ENCODE data around the gene STRN4.
"Not testable (repeated sequence)": the region's sequence is repeated elsewhere in the genome, so short reads cannot be mapped to it uniquely, and the experiment has no call there.

The STRN4 gene

DNA sequence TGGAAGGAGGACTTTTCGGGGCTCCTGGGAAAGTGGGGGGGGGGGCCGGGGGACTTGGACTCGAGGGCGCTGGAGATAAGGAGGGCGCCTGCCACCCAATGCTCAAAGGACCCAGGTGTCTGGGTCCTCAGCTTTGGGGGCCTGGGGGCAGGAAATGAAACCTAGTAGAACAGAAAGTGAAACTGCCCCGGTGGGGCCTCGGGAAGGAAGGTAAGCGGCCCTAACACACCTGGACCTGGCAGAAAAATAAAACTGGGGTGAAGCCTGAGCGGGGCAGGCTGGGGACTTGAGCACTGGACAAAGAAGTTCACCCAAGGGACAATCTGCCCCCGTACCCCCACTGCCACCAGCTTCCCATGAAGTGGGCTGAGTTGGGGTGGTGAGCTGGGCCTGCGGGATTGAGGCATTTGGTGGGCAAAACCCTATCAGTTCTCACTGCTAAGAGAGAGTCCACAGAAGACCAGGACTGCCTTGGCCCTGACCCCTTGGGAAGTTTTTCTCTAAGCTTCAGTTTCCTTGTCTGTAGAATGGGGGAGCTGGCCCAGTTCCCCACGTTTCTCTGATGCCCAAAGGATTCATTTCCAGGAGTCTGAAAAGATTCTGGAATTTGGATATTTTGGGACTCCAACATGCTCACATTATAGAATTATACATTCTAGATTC, 31.7 kb downstream of the STRN4 start:
- no peak for DNase-seq (ENCODE audit: low spot score)

DNA sequence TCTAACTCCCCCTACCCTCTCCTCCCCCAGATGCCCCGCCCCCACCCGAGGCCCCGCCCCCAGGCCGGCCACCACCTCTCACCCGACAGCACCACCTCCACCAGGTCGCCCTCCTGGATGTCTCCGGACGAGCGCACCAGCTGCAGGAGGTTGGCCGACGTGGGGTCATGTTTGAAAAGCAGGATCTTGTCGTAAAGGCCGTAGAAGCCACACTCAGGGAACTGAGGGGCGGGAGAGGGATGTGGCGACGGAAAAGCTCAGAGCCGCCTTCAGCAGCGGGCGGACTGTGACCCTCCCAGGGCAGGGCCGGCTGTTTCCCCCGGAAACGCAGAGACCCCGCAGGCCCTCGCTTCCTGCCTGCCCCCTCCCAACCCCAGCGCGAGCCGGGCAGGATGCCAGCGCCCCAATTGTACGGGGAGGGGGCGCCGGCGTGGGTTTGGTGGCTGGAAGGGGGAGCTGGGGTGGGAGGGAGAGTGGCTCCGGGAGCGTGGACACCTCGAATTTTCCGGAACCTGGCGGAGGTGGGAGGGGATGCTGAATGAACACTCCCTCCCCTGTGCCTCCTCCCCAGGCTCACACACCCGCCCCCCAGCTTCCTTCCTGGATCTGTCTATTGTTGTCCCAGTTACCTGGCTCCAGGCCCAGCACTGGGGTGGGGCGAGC, 32.3 kb downstream of the STRN4 start:
- peak; percentile 92 for DNase-seq (ENCODE audit: low spot score)

DNA sequence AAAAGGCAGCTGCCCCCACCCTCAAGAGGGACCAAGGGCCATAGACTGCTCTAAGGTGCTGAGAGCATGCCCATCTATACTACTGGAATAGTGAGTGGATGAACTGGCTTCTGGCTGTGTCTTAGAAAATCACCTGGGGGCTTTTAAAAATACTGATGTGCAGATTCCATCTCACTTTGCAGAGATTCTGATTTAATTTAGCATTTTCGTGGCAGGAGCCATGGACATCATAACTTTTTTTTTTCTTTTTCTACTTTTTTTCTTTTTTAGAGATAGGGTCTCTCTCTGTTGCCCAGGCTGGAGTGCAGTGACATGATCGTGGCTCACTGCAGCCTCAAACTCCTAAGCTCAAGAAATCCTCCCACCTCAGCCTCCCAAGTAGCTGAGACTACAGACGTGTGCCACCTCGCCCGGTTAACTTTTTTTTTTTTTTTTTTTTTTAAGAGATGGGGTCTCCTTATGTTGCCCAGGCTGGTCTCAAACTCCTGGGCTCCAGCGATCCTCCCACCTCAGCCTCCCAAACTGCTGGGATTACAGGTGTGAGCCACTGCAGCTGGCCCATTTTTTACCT, 33.4 kb downstream of the STRN4 start:
- DNase-seq (ENCODE audit: low spot score): not testable (repeated sequence)

DNA sequence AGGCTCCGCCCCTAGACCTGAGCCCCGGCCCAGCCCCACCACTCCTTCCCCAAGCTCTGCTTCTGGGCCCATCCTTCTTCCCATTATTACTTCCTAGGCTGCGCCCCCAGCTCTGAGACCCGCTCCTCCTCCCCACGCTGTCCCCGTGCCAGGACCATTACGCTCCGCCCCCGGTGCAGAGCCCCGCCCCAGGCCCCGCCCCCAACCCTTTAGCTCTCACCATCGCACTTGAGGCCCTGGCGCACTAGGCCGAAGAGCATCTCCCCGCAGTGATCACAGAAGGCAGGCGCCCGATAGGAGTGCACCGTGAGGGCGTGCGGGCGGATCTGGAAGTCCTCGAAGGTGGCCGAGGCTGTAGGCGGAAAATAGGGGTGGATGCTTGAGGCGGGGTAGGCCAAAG, 35.6 kb downstream of the STRN4 start:
- peak; percentile 77 for DNase-seq (ENCODE audit: low spot score)

DNA sequence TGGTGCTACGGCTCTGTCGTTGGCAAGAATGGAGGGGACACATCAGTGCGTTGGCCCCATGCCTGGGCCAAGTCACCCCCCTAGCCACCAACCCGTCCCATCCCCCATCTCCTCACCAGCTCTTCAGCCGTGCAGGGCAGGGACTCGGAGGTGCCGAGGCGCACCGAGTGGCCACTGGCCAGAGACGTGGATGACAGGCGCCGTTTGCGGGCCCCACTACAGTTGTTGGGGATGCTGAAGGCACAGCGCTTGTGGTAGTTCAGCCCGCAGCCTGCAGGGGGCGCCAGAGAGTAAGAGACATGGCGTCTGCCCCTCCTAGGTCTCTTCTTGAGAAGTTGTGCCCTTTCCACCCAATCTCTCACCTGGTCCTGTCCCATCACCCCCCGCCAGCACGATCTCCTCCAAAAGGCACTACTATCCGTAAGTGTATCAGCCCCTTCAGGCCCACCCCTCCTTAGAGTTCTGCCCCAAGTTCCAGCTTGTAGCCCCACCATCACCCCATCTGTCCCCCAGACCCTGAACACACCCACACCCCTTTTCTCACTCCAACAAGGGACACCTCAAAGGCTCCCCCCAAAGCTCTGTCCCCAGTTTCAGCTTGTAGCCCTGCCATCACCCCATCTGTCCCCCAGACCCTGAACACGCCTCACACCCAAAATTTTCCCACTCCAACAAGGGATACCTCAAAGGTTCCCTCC, 41.7 kb downstream of the STRN4 start:
- peak; percentile 87 for DNase-seq (ENCODE audit: low spot score)

DNA sequence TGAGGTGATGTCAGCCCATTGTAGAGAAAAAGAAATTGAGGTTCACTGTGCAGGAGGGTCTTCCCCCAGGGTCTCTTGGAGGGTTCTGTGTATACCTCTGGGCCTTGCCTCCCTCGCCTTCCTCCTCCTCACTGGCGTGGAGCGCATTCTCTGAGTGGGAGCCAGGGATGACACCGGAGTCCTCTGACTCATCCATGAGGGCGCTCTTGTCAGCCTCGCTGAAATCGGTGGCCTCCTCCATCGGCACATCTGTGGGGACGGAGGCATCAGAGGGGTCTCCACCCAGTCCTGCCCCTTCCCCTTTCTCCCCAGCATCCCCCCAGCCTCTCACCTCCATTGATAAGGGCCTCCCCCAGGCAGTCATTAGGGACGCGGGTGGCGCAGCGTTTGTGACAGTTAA, 45.5 kb downstream of the STRN4 start:
- DNase-seq (ENCODE audit: low spot score): no peak

DNA sequence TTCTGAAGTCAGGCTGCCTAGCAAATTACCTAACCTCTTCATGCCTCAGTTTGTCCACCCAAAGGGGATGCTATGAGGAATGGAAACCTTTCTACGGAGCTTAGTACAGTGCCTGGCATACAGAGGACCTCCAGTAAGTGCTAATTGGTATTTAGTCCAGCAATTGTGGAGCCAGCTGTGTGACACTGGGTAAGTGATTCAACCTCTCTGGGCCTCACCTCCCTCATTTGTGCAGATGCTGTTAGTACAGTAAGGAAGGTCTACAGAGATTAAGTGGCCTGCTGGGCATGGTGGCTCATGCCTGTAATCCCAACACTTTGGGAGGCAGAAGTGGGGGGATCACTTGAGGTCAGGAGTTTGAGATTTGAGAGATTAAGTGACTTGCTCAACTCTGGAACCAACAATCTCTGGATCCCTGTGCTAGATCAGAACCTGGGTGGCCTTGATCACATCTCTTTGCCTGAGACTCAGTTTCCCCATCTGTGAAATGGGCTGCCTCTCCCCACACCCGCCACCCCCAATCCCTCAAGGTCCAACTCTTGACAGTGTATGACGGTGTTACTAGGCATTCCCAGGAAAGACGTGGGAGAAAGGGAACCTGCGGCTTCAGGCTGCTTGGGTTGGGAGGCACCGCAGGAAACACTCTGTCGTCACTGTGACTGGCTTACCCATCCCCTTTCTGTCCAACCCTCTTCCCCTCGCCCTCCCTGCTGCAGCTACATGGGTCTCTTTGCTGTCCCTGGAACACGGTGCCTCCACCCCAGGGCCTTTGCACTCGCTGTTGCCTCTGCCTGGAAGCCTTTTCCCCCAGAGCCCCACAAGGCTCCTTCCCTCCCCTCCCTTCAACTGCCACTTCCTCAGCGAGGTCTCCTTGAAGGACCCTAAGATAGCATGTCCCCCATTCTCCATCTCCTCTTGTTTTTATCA, 47.6 kb downstream of the STRN4 start:
- DNase-seq (ENCODE audit: low spot score): no peak

DNA sequence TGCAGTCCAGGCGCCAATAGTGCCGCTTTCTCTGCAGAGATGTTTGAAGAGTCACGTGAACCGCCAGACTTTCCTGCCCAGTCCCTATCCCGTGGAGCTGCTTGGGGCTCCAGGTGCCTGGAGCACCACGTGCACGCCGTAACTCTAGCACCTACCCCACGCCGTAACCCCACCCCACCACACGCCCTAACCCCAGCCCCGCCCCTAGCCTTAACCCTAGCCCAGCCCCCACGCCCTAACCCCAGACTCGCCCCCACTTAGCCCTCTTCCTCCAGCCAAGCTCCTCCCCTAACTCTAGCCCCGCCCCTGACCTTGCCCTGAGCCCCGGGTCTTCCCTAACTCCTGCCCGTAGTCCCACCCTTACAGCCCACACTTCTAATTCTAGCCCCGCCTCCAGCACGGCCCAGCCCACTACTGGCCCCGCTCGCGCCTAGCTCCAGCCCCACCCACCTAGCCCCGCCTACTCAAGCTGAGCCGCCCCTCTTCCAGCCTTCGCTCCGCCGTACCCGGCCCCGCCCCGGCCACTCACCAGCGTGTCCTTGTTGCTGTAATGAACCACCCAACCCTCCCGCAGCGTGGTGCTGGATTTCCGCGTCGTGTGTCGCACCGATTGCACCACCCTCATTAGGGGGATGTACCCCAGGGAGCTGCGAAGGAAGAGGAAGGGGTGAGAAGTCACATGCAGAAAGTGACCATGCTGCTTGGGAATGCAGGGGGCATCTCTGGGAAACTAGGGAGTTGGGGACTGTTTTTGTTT, 48.9 kb downstream of the STRN4 start:
- DNase-seq (ENCODE audit: low spot score): peak; percentile 100

DNA sequence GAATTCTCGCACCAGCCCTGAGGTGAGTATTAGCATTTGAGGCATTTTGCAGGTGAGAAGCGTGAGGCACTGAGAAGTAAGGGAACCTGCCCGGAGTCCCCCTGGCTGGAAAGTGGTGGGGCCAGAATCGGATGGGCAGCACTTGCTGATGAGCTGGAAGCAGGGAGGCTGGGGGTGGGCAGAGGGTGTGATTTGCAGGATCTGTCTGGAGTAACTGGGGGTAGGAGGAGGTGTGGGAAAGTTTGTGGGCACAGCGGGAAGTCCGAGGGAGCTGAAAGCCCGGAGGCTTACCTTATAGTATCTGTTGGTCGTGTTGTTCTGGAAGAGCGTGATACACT, 49.4 kb downstream of the STRN4 start:
- DNase-seq (ENCODE audit: low spot score): no peak

DNA sequence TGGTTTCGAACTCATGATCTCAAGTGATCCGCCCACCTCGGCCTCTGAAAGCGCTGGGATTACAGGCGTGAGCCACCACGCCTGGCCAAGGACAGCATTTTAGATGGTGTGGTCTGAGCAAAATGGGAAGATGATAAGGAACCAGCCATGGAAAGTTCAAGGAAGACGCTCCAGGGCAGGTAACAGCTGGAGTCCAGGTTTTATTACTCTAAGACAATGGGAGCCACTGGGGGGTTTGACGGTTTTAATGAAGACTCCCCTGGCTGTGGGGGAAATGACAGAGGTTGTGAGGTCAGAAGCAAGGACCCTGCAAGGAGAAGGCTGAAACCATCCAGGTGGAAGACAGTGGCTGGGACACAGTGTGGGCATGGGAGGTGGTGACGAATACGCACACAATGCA, 50.2 kb downstream of the STRN4 start:
- no peak for DNase-seq (ENCODE audit: low spot score)

DNA sequence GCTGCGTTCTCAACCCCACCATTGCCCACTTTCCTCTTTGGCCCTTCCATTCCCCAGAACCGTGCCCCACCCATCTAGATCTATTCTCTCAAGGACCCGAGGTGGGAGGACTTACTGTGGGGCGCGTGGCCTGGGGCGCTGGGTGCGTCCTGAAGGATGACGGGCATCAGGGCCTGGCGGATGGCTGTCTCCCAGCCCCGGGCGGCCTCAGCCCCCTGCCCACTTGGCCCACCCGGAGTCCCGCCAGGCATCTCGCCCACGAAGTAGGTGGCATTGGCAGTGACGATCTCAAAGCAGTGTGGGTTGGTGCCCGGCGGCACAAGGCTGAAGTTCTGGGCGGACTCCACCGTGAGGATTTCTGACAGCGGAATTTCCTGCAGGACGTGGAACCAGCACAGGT, 52.5 kb downstream of the STRN4 start:
- no peak for DNase-seq (ENCODE audit: low spot score)

DNA sequence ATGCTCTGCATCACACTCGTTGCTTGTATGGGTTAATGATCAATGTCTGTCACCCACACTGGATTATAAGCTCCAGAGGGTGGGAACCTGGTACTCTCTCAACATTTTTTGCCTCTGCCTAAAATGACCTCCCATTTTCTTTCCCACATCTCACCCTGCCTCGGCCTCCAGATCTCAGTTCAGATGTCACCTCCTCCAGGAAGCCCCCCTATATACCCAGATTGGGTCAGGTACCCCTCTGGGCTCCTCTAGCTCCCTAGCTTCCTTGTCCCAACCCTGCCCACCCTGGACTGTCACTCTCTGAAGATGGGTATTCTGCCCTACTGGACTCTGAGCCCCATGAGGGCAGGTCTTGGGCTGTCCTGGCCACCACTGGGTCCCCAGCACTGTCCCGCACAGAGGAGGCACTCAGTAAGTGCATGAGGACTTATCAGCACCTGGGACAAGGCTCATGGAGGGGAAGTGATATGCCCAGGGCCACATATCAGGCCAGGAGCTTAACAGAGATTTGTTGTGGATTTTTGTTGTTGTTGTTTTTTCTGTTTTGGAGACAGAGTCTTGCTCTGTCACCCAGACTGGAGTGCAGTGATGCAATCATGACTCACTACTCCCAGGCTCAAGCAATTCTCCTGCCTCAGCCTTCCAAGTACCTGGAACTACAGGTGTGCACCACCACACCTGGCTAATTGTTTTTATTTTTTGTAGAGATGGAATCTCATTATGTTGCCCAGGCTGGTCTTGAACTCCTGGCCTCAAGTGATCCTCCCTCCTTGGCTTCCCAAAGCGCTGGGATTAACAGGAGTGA, 53.1 kb downstream of the STRN4 start:
- DNase-seq (ENCODE audit: low spot score): no peak

DNA sequence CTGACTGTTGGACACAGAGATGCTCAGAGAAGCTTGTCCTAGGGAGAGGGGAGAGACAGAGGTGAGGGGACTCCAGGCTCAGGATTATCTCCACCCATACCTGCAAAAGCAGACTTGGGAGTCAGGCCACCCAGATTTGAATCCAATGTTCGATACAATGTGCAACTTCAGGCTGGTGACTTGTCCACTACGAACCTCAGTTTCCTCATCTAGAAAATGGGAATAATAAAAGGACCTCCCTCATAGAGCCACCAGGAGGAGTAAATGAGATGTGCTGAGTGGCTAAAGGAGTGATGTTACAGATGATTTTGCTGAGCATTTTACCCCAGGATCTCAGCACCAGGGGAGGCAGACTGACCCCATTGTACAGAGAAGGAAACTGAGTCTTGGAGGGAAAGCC, 54.3 kb downstream of the STRN4 start:
- no peak for DNase-seq (ENCODE audit: low spot score)

DNA sequence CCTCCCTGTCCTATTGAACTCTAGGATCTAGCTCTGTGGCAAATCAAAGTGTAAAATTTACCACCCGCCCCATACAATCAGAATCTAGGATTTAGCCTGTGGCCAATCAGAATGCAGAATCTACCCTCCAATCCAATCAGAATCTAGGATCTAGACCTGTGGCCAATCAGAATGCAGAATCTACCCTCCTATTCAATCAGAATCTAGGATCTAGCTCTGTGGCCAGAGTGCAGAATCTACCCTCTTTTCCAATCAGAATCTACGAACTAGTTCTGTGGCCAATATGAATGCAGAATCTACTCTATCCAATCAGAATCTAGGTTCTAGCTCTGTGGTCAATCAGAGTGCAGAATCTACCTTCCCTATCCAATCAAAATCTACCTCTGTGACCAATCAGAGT, 55.1 kb downstream of the STRN4 start:
- DNase-seq (ENCODE audit: low spot score): no peak

DNA sequence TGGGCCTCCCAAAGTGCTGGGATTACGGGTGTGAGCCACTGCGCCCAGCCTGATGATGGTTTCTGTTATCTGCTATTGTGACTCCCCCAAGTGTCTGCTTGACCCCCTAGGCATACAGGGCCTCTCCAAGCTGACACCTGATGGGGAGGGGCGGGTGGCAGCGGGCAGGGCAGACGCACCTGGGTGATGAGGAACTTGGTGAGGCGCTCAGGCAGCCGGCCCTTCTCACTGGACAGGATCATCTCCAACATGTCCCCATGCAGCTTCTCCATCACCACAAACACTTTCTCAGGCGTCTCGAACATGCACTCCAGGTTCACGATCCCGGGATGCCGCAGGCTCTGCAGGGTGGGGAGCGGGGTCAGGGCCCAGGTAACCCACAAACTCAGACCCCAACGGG, 56.9 kb downstream of the STRN4 start:
- no peak for DNase-seq (ENCODE audit: low spot score)

DNA sequence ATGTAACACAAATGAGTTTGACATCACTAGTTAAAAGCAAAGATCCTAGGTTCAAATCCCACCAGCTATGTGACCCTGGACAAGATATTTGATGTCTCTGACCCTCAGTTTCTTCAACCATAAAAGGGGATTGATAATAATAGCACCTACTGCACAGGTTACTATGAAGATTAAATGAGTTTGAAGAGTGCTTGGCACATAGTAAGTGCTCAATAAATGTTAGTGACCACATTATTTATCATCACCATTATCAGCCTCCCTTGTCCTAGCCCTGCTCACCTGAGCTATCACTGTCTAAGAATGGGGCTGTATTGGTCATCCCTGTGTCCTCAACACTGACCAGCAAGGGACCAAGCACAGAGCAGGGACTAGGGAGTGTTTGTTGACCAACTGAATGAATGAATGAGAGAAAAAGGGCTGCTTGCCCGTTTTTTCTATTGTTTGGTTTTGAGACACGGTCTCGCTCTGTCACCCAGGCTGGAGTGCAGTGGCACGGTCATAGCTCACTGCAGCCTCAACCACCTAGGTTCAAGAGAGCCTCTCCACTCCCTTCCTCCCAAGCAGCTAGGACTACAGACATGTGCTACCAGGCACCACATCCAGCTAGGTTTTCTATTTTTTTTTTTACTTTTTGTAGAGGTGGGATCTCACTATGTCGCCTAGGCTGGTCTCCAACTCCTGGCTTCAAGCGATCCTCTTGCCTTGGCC, 58.7 kb downstream of the STRN4 start:
- no peak for DNase-seq (ENCODE audit: low spot score)

DNA sequence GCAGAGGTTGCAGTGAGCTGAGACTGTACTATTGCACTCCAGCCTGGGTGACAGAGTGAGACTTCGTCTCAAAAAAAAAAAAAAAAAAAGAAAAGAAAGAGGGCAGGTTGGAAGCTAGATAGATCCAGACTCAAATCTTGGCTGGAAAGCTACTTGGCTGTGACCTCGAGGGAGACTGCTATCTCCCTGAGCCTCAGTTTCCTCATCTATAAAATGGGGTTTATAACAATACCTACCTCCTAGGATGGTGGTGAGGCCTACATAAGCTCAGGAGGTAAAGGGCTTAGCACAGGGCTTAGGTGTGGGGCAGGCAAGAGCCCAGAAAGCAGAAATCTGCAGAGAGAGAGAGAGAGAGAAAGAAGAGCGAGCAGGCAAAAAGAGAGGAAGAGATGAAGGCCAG, 61.1 kb downstream of the STRN4 start:
- no peak for DNase-seq (ENCODE audit: low spot score)

DNA sequence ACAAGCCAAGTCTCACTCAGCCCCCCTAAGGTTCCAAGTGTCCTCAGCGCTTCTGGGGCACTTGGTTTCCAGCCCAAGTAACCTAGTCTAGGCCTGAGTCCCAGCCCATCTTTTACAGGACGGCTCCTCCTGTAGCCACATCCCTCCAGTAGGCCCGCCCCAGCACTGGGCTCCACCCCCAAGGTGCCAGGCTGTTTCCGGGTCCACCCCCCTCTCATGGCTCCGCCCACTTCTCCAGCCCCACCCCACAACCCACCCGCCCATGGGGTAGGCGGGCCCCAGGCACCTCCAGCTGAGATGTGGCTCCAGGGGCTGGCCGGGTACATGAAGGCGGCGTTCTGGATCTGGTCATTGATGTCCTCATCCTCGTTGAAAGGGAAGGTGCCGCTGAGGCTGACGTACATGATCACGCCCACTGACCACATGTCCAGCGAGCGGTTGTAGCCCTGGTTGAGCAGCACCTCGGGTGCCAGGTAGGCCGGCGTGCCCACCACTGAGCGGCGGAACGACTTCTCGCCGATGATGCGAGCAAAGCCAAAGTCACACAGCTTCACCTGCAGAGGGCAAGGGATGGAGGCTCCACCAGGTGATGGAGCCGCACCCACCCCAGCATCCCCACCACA, 68.0 kb downstream of the STRN4 start:
- DNase-seq (ENCODE audit: low spot score): peak; percentile 97

DNA sequence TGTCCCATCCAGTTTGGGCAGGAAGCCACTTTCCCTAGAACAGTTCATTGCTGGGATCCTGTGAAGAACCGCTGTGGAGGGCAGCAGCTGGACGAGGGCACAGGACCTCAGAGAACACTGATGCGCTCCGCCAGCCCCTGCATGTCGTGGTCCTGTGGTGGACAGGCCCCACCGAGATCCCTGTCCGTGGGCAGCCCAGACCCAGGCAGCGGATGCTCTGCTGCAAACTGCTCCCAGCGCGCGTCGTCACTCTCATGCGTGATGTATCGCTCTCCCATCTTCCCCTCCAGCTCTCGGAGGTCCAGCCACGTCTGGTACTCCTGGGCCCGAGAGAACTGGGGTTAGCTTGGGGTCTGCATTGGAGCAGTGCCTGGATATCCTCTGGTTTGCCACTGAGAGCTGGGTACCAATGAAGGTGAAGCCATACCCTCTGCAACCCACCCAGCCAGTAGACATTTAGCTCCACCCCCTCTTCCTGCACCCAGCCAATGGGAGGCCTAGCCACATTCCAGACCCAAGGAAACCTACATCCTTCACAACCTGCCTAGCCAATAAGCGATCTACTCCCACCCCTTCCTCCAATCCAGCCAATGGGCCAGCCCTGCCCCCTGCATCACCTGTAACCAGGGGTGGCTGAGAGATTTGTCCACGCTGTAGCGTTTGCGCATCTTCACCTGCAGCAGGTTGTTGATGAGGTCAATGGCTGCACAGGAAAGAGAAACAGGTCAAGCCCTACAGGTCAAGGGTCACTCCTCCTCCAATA, 71.7 kb downstream of the STRN4 start:
- DNase-seq (ENCODE audit: low spot score): peak; percentile 91
